GM12878 (cell line): Measurements from ENCODE around the gene DGKA. TPM values are rescaled to one million over a fixed set of nuclear protein-coding genes. Genes with fewer than 3 reads are reported as not detected.
"Not testable (repeated sequence)": the region's sequence is repeated elsewhere in the genome, so short reads cannot be mapped to it uniquely, and the experiment has no call there.

Source experiments
- ATAC-seq: fragments of 200-7000 bp; cut with Tn5 transposase; 3 replicates; pipeline ENCODE4 v1.9.1; 2020; ENCODE audit warnings: mild to moderate bottlenecking, moderate library complexity
- BruUV-seq: library from RNA; stranded (reverse); fragments of 400-500 nt; replicated peaks from 2 replicates; lab custom pipeline; 2021; lab: Mats Ljungman, UMichigan
- CTCF ChIA-PET: fragments of 300-600 bp; sonication (Branson Sonifier 250); formaldehyde crosslinking; extraction: SDS; loops from one replicate; lab custom pipeline; 2021; ENCODE audit warnings: inconsistent platforms; lab: Yijun Ruan, JAX
- POLR2A ChIA-PET: fragments of 350-600 bp; formaldehyde crosslinking; extraction: SDS; loops from one replicate; lab custom pipeline; 2021; ENCODE audit warnings: inconsistent platforms; lab: Charles Lee
- RAD21 ChIA-PET: fragments of 300-600 bp; sonication (Branson Sonifier 250); formaldehyde crosslinking; loops from one replicate; lab custom pipeline; 2023; ENCODE audit warnings: antibody characterized with exemption; ENCODE audit not compliant: unreplicated experiment; lab: Charles Lee
- SMC1A ChIA-PET: fragments of 300-600 bp; sonication (Branson Sonifier 250); formaldehyde crosslinking; loops from one replicate; lab custom pipeline; 2023; ENCODE audit not compliant: unreplicated experiment, uncharacterized antibody; lab: Charles Lee
- DNase-seq: peaks from one replicate; pipeline ENCODE4 v3.0.0-alpha.2; 2011; ENCODE audit warnings: low read depth, low spot score
- FAIRE-seq: peaks from 3 replicates; lab custom pipeline; 2011; peaks lifted over from hg19 to GRCh38; lab: Jason Lieb, UNC
- H2AFZ ChIP-seq: 2 replicates; pipeline ENCODE4 v1.6.0; 2011; ENCODE audit warnings: low read depth, low read length, control low read depth; ENCODE audit not compliant: control insufficient read depth
- H3K27ac ChIP-seq: 2 replicates; pipeline ENCODE4 v1.5.1; 2011; ENCODE audit warnings: control low read depth; ENCODE audit not compliant: control insufficient read depth, insufficient read depth
- H3K27me3 ChIP-seq, 2 experiments: replicated peaks in 1 of 2; 2 replicates each; pipeline versions ENCODE4 v1.6.0 to v1.6.1; 2011; ENCODE audit warnings: low read length in 1 of 2; ENCODE audit not compliant: control insufficient read depth in 2 of 2, insufficient read depth in 2 of 2
- H3K36me3 ChIP-seq, 2 experiments: 2 replicates each; pipeline ENCODE4 v1.5.1; 2011; ENCODE audit warnings: low read length in 1 of 2; ENCODE audit not compliant: control insufficient read depth in 2 of 2, insufficient read depth in 2 of 2
- H3K4me1 ChIP-seq: 2 replicates; pipeline ENCODE4 v1.6.1; 2011; ENCODE audit warnings: mild to moderate bottlenecking, low read length, moderate library complexity, mixed read lengths; ENCODE audit not compliant: control insufficient read depth, insufficient read depth
- H3K4me2 ChIP-seq: 2 replicates; pipeline ENCODE4 v1.6.0; 2011; ENCODE audit warnings: control low read depth; ENCODE audit not compliant: control insufficient read depth, insufficient read depth
- H3K4me3 ChIP-seq: fragments of 200-600 bp; sonication (generic); 2 replicates; pipeline ENCODE4 v1.5.1; 2016
- H3K79me2 ChIP-seq: 2 replicates; pipeline ENCODE4 v1.6.0; 2011; ENCODE audit warnings: low read length; ENCODE audit not compliant: control insufficient read depth, insufficient read depth
- H3K9ac ChIP-seq: 2 replicates; pipeline ENCODE4 v1.8.0; 2011; ENCODE audit warnings: low read length, control low read depth, mixed read lengths; ENCODE audit not compliant: control insufficient read depth, insufficient read depth
- H3K9me3 ChIP-seq: replicated peaks from 3 replicates; pipeline ENCODE4 v1.5.1; 2011; ENCODE audit warnings: mild to moderate bottlenecking, low read length; ENCODE audit not compliant: control insufficient read depth, insufficient read depth
- H4K20me1 ChIP-seq: 2 replicates; pipeline ENCODE4 v1.6.0; 2011; ENCODE audit not compliant: control insufficient read depth, insufficient read depth
- ESRRA ChIP-seq: IDR thresholded peaks from 2 replicates; pipeline ENCODE4 v1.6.1; 2012; ENCODE audit warnings: mild to moderate bottlenecking, low read length, improper control_type of control experiment
- IKZF1 ChIP-seq: fragments of 450-650 bp; conservative IDR thresholded peaks from 2 replicates; pipeline ENCODE4 v1.6.1; 2017; ENCODE audit warnings: antibody characterized with exemption, mild to moderate bottlenecking
- MEF2A ChIP-seq: IDR thresholded peaks from 2 replicates; pipeline ENCODE4 v1.6.1; 2011; ENCODE audit warnings: low read depth, mild to moderate bottlenecking, low read length, moderate library complexity; ENCODE audit not compliant: insufficient read depth
- POLR2AphosphoS2 ChIP-seq: IDR thresholded peaks from 2 replicates; pipeline ENCODE4 v1.6.1; 2011; ENCODE audit warnings: low read depth, mild to moderate bottlenecking, low read length, improper control_type of control experiment, moderate library complexity
- RELA ChIP-seq: fragments of 450-650 bp; IDR thresholded peaks from 2 replicates; pipeline ENCODE4 v1.8.0; 2014; ENCODE audit warnings: borderline replicate concordance; ENCODE audit not compliant: partially characterized antibody
- SPI1 ChIP-seq: IDR thresholded peaks from 2 replicates; pipeline ENCODE4 v1.6.1; 2011; ENCODE audit warnings: low read depth, mild to moderate bottlenecking, low read length, moderate library complexity, borderline replicate concordance; ENCODE audit not compliant: insufficient read depth
- SRF ChIP-seq, 2 experiments: IDR thresholded peaks; 2 replicates each; pipeline ENCODE4 v1.6.1; 2011; ENCODE audit warnings: low read depth in 2 of 2, low read length in 2 of 2, mild to moderate bottlenecking in 1 of 2, moderate library complexity in 1 of 2
- WGBS: methylation state at CpG from one replicate; pipeline ENCODE4 v1.1.6; 2016; ENCODE audit warnings: low lambda C conversion rate; ENCODE audit not compliant: insufficient replicate concordance, insufficient coverage; ENCODE audit errors: missing lambda C conversion rate; 5-methylcytosine and 5-hydroxymethylcytosine counted together
- in situ Hi-C: fragments of 300-500 bp; cut with MboI; formaldehyde crosslinking; loops from 9 replicates; pipeline ENCODE4 v1.14.3; 2018; ENCODE audit warnings: mixed read lengths
- intact Hi-C: fragments of 100-400 bp; cut with micrococcal nuclease; formaldehyde crosslinking; loops from one replicate; pipeline ENCODE4 v1.14.2; 2022; ENCODE audit not compliant: unreplicated experiment
- polyA plus RNA-seq, 11 experiments: library from polyadenylated mRNA; depleted of rRNA in 4 of 11; unstranded in 6 of 11; stranded (reverse) in 5 of 11; fragments of >200 nt; fragmentation: Nextera tagmentation in 4 of 11; fragmentation: Illumina TruSeq in 1 of 11; extraction: Ambion mirVana in 4 of 11; extraction: Trizol in 1 of 11; gene quantifications; 1 replicate in 1 of 11; 2 replicates in 10 of 11; pipeline versions ENCODE4 v1.2.1 to v1.2.3, GENCODE V29; 2011 to 2016; ENCODE audit warnings: inconsistent platforms in 2 of 11, missing spikeins in 2 of 11, low read depth in 1 of 11
- total RNA-seq, 4 experiments: library from RNA; depleted of rRNA in 3 of 4; stranded (reverse); fragments of >200 nt in 3 of 4; fragmentation: Illumina TruSeq in 1 of 4; extraction: Trizol in 1 of 4; gene quantifications; 2 replicates each; pipeline versions ENCODE4 v1.2.1 to v1.2.3, GENCODE V29; 2013 to 2021
- TF ChIP-seq, protein P1 (sequence below): fragments of 450-650 bp; IDR thresholded peaks from 2 replicates; pipeline ENCODE4 v1.6.1; 2018; ENCODE audit warnings: mild to moderate bottlenecking, low read depth, moderate library complexity; ENCODE audit not compliant: partially characterized antibody
- TF ChIP-seq, protein P2 (sequence below): fragments of 150-350 bp; IDR thresholded peaks from 2 replicates; pipeline ENCODE4 v1.6.1; 2016; ENCODE audit warnings: low read depth, low read length

The DGKA gene
- total and polyA plus RNA-seq, 10 of the 15 experiments (the other 5 are each of a cell fraction or from before 2014, with no cell fraction given), result 14.0 to 65.5 (median 37.1) TPM

DNA sequence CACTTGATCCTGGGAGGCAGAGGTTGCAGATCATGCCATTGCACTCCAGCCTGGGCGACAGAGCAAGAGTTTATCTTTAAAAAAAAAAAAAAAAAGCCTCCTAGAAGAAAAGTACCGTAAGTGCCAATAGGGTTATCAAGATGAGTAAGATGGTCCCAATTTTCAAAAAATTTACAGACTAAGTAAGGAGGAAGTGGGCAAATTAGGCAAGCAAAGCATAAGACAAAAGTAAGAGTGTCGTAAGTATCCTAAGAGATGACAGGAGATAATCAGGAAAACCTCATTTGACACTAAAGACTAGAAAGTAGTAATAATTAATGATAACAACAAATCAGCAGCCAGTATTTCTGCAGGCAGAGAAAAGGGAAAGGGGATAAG is 15.5 kb upstream of the DGKA start:
- FAIRE-seq (no peak), ATAC-seq (peak; percentile 78)
- POLR2A ChIA-PET, result interaction anchor here (0.6 to 1.8 kb wide), 7 partner anchors 10 to 306 kb away, joined by 3 to 7 read pairs (median 3); partner anchors contain the start of genes ORMDL2, RAB5B, RNF41 and SARNP
- H3K79me2 ChIP-seq, result peaks cover 27% of the 10 kb centered on the region
- in situ Hi-C loops (no loop called here), intact Hi-C loops (no loop called here)
- no peak overlapping the region for H3K9ac ChIP-seq
- no peaks in the 10 kb centered on the region for H4K20me1 ChIP-seq
- peaks cover 0 to 15% of the 10 kb centered on the region in 2 experiments; a peak in 1 of 4 replicates for H3K36me3 ChIP-seq
- 65% methylated on average over 3 of the region's 3 CpGs for WGBS
- TF ChIP-seq, protein P1, sequence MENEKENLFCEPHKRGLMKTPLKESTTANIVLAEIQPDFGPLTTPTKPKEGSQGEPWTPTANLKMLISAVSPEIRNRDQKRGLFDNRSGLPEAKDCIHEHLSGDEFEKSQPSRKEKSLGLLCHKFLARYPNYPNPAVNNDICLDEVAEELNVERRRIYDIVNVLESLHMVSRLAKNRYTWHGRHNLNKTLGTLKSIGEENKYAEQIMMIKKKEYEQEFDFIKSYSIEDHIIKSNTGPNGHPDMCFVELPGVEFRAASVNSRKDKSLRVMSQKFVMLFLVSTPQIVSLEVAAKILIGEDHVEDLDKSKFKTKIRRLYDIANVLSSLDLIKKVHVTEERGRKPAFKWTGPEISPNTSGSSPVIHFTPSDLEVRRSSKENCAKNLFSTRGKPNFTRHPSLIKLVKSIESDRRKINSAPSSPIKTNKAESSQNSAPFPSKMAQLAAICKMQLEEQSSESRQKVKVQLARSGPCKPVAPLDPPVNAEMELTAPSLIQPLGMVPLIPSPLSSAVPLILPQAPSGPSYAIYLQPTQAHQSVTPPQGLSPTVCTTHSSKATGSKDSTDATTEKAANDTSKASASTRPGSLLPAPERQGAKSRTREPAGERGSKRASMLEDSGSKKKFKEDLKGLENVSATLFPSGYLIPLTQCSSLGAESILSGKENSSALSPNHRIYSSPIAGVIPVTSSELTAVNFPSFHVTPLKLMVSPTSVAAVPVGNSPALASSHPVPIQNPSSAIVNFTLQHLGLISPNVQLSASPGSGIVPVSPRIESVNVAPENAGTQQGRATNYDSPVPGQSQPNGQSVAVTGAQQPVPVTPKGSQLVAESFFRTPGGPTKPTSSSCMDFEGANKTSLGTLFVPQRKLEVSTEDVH, result no peak
- TF ChIP-seq SPI1 (peak; percentile 48; the same call in 1 of the 2 replicates), POLR2AphosphoS2 (no peak), ESRRA (no peak), RELA (no peak), MEF2A (no peak), IKZF1 (0 out of 2 replicates have a peak, but pooled peaks have one; percentile 1), SRF (IDR thresholded peaks at IDR 0.05; ENCODE audit: low read depth in 2 of 2, low read length in 2 of 2) (0 out of 4 replicates have a peak, but pooled peaks of 1 of the 2 experiments have one; percentile 43)
- TF ChIP-seq, protein P2, sequence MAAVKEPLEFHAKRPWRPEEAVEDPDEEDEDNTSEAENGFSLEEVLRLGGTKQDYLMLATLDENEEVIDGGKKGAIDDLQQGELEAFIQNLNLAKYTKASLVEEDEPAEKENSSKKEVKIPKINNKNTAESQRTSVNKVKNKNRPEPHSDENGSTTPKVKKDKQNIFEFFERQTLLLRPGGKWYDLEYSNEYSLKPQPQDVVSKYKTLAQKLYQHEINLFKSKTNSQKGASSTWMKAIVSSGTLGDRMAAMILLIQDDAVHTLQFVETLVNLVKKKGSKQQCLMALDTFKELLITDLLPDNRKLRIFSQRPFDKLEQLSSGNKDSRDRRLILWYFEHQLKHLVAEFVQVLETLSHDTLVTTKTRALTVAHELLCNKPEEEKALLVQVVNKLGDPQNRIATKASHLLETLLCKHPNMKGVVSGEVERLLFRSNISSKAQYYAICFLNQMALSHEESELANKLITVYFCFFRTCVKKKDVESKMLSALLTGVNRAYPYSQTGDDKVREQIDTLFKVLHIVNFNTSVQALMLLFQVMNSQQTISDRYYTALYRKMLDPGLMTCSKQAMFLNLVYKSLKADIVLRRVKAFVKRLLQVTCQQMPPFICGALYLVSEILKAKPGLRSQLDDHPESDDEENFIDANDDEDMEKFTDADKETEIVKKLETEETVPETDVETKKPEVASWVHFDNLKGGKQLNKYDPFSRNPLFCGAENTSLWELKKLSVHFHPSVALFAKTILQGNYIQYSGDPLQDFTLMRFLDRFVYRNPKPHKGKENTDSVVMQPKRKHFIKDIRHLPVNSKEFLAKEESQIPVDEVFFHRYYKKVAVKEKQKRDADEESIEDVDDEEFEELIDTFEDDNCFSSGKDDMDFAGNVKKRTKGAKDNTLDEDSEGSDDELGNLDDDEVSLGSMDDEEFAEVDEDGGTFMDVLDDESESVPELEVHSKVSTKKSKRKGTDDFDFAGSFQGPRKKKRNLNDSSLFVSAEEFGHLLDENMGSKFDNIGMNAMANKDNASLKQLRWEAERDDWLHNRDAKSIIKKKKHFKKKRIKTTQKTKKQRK, result no peak
- TF ChIP-seq, all 136 proteins: peak for 3
- ChIA-PET CTCF (interaction anchor here (0.6 to 4.9 kb wide), 3 partner anchors 10 to 658 kb away, joined by 5 to 25 read pairs (median 8); no protein-coding TSS in a partner anchor), RAD21 (interaction anchor here (1.1 kb wide), 2 partner anchors 91 to 97 kb away, joined by 3 read pairs; partner anchors contain the start of genes ORMDL2 and SARNP), SMC1A (interaction anchor here (0.6 kb wide), 1 partner anchor 14 kb away, joined by 3 read pairs; no protein-coding TSS in a partner anchor)
- no peak for DNase-seq
- Histone ChIP-seq H3K27me3 (no peaks in the 10 kb centered on the region), H3K4me3 (no peak overlapping the region), H2AFZ (no peak overlapping the region), H3K4me2 (peak overlapping the region; percentile 17; the same call in 1 of the 2 replicates), H3K4me1 (peaks cover 7% of the 10 kb centered on the region; the same call in 1 of the 2 replicates), H3K27ac (no peak overlapping the region), H3K9me3 (no peaks in the 10 kb centered on the region)
- no TSS peak for BruUV-seq

DNA sequence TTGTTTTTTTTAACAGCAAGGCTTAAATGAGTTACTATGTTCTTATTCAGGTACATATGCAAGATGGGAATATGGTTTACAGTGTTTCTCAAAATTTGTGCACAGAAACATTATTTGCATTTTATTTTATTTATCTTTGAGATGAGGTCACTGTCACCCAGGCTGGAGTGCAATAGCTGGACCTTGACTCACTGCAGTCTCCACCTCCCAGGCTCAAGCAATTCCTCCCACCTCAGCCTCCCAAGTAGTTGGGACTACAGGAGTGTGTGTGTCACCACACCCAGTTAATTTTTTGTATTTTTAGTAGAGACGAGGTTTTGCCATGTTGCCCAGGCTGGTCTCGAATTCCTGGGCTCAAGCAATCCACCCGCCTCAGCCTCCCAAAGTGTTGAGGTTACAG is 11.9 kb upstream of the DGKA start:
- RAD21 ChIA-PET, H3K9me3 ChIP-seq, CTCF ChIA-PET, H3K4me3 ChIP-seq, in situ Hi-C loops, H3K4me2 ChIP-seq, DNase-seq, BruUV-seq, H3K27ac ChIP-seq, FAIRE-seq, H3K9ac ChIP-seq, POLR2A ChIA-PET, H4K20me1 ChIP-seq, ATAC-seq, H3K27me3 ChIP-seq, H3K4me1 ChIP-seq, H2AFZ ChIP-seq, intact Hi-C loops: not testable (repeated sequence)
- Histone ChIP-seq H3K36me3 (peaks cover 0 to 23% of the 10 kb centered on the region in 2 experiments; a peak in 3 of 4 replicates), H3K79me2 (peaks cover 57% of the 10 kb centered on the region)
- 53% methylated on average over 3 of the region's 3 CpGs for WGBS
- SMC1A ChIA-PET, result interaction anchor here (1.0 kb wide), 1 partner anchor 180 kb away, joined by 3 read pairs; no protein-coding TSS in a partner anchor
